Mucosa of stomach (tissue), 1 donor: ENCODE measurements around the gene SNAP25.

Source experiments
- H3K27me3 ChIP-seq: one replicate; pipeline ENCODE4 v1.7.0; 2013; ENCODE audit warnings: mild to moderate bottlenecking, low read length; ENCODE audit not compliant: control insufficient read depth, insufficient read depth
- H3K36me3 ChIP-seq: one replicate; pipeline ENCODE4 v1.7.0; 2013; ENCODE audit warnings: low read length; ENCODE audit not compliant: control insufficient read depth, insufficient read depth
- H3K4me1 ChIP-seq: one replicate; pipeline ENCODE4 v1.7.0; 2013; ENCODE audit warnings: mild to moderate bottlenecking, low read length; ENCODE audit not compliant: control insufficient read depth, insufficient read depth
- H3K4me3 ChIP-seq: one replicate; pipeline ENCODE4 v1.7.0; 2013; ENCODE audit warnings: low read length
- H3K9ac ChIP-seq: one replicate; pipeline ENCODE4 v1.7.0; 2013; ENCODE audit warnings: mild to moderate bottlenecking, low read length, moderate library complexity
- H3K9me3 ChIP-seq: one replicate; pipeline ENCODE4 v1.7.0; 2013; ENCODE audit warnings: mild to moderate bottlenecking, low read length, moderate library complexity; ENCODE audit not compliant: control insufficient read depth
- donor health status: Pancreatic carcinoma.

SNAP25 gene

GRCh38 chr20:10219452-10219791 is 792 bp downstream of the SNAP25 start:
- no peaks in the 10 kb centered on the region for H3K36me3 ChIP-seq
- H3K4me3 ChIP-seq, result no peak overlapping the region
- H3K27me3 ChIP-seq, result peaks cover 24% of the 10 kb centered on the region
- H3K9ac ChIP-seq, result no peak overlapping the region
- H3K9me3 ChIP-seq, result no peaks in the 10 kb centered on the region
- H3K4me1 ChIP-seq, result peaks cover 5% of the 10 kb centered on the region

- H3K4me1 ChIP-seq, result peaks cover 5% of the 10 kb centered on the region
- no peak overlapping the region for H3K4me3 ChIP-seq
- no peaks in the 10 kb centered on the region for H3K36me3 ChIP-seq
- H3K27me3 ChIP-seq, result peaks cover 24% of the 10 kb centered on the region
- no peak overlapping the region for H3K9ac ChIP-seq
- no peaks in the 10 kb centered on the region for H3K9me3 ChIP-seq
These were observed 1.5 kb downstream of the SNAP25 start for GRCh38 chr20:10219993-10220750.

- Histone ChIP-seq H3K27me3 (peaks cover 24% of the 10 kb centered on the region), H3K9me3 (no peaks in the 10 kb centered on the region), H3K36me3 (no peaks in the 10 kb centered on the region), H3K4me3 (no peak overlapping the region), H3K9ac (no peak overlapping the region), H3K4me1 (peaks cover 5% of the 10 kb centered on the region)
These were observed 2.4 kb downstream of the SNAP25 start for GRCh38 chr20:10221021-10221420.

GRCh38 chr20:10225439-10226060 is 6.9 kb downstream of the SNAP25 start:
- H3K27me3 ChIP-seq, result no peaks in the 10 kb centered on the region
- no peaks in the 10 kb centered on the region for H3K36me3 ChIP-seq
- no peaks in the 10 kb centered on the region for H3K4me1 ChIP-seq
- H3K9ac ChIP-seq, result no peak overlapping the region
- H3K9me3 ChIP-seq, result no peaks in the 10 kb centered on the region
- no peak overlapping the region for H3K4me3 ChIP-seq

GRCh38 chr20:10228330-10228729 is 9.7 kb downstream of the SNAP25 start:
- Histone ChIP-seq H3K4me3 (no peak overlapping the region), H3K9ac (no peak overlapping the region), H3K4me1 (no peaks in the 10 kb centered on the region), H3K9me3 (no peaks in the 10 kb centered on the region), H3K36me3 (no peaks in the 10 kb centered on the region), H3K27me3 (no peaks in the 10 kb centered on the region)

- H3K4me1 ChIP-seq, result no peaks in the 10 kb centered on the region
- no peaks in the 10 kb centered on the region for H3K27me3 ChIP-seq
- H3K9ac ChIP-seq, result no peak overlapping the region
- H3K4me3 ChIP-seq, result no peak overlapping the region
- no peaks in the 10 kb centered on the region for H3K9me3 ChIP-seq
- H3K36me3 ChIP-seq, result no peaks in the 10 kb centered on the region
These were observed 12.7 kb downstream of the SNAP25 start for GRCh38 chr20:10231290-10231689.

- Histone ChIP-seq H3K9ac (no peak overlapping the region), H3K4me1 (no peaks in the 10 kb centered on the region), H3K4me3 (no peak overlapping the region), H3K9me3 (no peaks in the 10 kb centered on the region), H3K27me3 (no peaks in the 10 kb centered on the region), H3K36me3 (no peaks in the 10 kb centered on the region)
These were observed 18.2 kb downstream of the SNAP25 start for GRCh38 chr20:10236540-10237533.

GRCh38 chr20:10239954-10240353 is 21.3 kb downstream of the SNAP25 start:
- Histone ChIP-seq H3K9ac (no peak overlapping the region), H3K9me3 (no peaks in the 10 kb centered on the region)

GRCh38 chr20:10240655-10241054 is 22.0 kb downstream of the SNAP25 start:
- Histone ChIP-seq H3K36me3 (no peaks in the 10 kb centered on the region), H3K4me3 (no peak overlapping the region), H3K4me1 (no peaks in the 10 kb centered on the region), H3K9me3 (no peaks in the 10 kb centered on the region), H3K27me3 (no peaks in the 10 kb centered on the region), H3K9ac (no peak overlapping the region)

More at GRCh38 chr20:10239954-10240353, 21.3 kb downstream of the SNAP25 start:
- no peaks in the 10 kb centered on the region for H3K36me3 ChIP-seq
- H3K27me3 ChIP-seq, result no peaks in the 10 kb centered on the region
- H3K4me3 ChIP-seq, result no peak overlapping the region
- no peaks in the 10 kb centered on the region for H3K4me1 ChIP-seq

- Histone ChIP-seq H3K9me3 (no peaks in the 10 kb centered on the region), H3K4me1 (no peaks in the 10 kb centered on the region), H3K27me3 (no peaks in the 10 kb centered on the region), H3K9ac (no peak overlapping the region), H3K36me3 (no peaks in the 10 kb centered on the region), H3K4me3 (no peak overlapping the region)
These were observed 23.5 kb downstream of the SNAP25 start for GRCh38 chr20:10242166-10242565.

GRCh38 chr20:10247440-10247839 is 28.8 kb downstream of the SNAP25 start:
- Histone ChIP-seq H3K9ac (no peak overlapping the region), H3K4me3 (no peak overlapping the region), H3K4me1 (no peaks in the 10 kb centered on the region), H3K36me3 (no peaks in the 10 kb centered on the region), H3K9me3 (no peaks in the 10 kb centered on the region), H3K27me3 (no peaks in the 10 kb centered on the region)
